ENCODE results near the gene HECTD1. TPM values are rescaled to one million over a fixed set of nuclear protein-coding genes. Genes with fewer than 3 reads are reported as not detected.

The HECTD1 gene
- total RNA-seq, 1 donor, result 246 TPM

DNA sequence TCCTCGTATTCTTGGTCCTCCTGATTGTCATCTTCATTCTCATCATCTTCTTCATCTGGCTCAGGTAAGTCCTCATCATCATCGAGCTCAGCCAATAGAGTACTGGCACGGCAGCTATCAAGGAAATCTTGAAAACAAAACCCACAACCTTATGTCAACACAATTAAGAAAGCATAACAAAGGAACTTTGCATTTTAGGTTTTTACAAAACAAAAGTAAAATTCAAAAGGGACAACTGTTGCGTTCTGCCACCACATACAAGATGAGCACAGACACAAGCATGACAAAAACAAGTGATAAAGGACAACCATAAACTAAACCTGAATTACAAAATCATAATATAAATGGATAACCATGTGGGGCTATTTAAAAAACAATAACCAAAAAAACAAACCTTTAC, 84.7 kb downstream of the HECTD1 start:
- Histone ChIP-seq H3K27me3 (ENCODE audit: insufficient read depth, low read length) (no peaks in the 10 kb centered on the region), H2AFZ (ENCODE audit: low read length) (no peak overlapping the region), H3K36me3 (ENCODE audit: insufficient read depth, low read length) (peaks cover 68% of the 10 kb centered on the region), H3K4me2 (ENCODE audit: insufficient read depth, low read length) (no peak overlapping the region), H3K9me3 (ENCODE audit: low read depth, low read length) (no peaks in the 10 kb centered on the region), H3K4me3 (ENCODE audit: insufficient read depth, low read length) (no peak overlapping the region), H3K27ac (ENCODE audit: low read depth, low read length) (no peak overlapping the region), H3K4me1 (ENCODE audit: insufficient read depth, low read length) (no peaks in the 10 kb centered on the region), H4K20me1 (ENCODE audit: insufficient read depth, low read length) (no peaks in the 10 kb centered on the region), H3K79me2 (ENCODE audit: insufficient read depth, low read length) (peaks cover 2% of the 10 kb centered on the region)
- no peak for DNase-seq (ENCODE audit: insufficient read length, low spot score, missing footprints)
- TF ChIP-seq, protein P1, sequence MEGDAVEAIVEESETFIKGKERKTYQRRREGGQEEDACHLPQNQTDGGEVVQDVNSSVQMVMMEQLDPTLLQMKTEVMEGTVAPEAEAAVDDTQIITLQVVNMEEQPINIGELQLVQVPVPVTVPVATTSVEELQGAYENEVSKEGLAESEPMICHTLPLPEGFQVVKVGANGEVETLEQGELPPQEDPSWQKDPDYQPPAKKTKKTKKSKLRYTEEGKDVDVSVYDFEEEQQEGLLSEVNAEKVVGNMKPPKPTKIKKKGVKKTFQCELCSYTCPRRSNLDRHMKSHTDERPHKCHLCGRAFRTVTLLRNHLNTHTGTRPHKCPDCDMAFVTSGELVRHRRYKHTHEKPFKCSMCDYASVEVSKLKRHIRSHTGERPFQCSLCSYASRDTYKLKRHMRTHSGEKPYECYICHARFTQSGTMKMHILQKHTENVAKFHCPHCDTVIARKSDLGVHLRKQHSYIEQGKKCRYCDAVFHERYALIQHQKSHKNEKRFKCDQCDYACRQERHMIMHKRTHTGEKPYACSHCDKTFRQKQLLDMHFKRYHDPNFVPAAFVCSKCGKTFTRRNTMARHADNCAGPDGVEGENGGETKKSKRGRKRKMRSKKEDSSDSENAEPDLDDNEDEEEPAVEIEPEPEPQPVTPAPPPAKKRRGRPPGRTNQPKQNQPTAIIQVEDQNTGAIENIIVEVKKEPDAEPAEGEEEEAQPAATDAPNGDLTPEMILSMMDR (IDR thresholded peaks at IDR 0.05; ENCODE audit: extremely low read depth, low read depth, low read length), result no peak

DNA sequence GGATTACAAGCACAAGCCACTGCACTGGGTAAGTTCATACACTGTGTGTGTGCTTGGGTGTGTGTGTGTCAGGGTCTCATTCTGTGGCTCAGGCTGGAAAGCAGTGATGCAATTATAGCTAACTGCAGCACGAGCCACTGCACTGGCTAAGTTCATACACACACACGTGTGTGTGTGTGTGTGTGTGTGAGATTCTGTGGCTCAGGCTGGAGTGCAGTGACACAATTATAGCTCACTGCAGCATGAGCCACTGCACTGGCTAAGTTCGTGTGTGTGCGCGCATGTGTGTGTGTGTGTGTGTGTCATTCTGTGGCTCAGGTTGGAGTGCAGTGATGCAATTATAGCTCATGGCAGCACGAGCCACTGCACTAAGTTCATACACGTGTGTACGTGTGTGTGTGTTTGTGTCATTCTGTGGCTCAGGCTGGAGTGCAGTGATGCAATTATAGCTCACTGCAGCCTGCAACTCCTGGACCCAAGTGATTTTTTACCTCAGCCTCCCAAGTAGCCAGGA, 85.4 kb downstream of the HECTD1 start:
- Histone ChIP-seq H3K36me3 (ENCODE audit: insufficient read depth, low read length) (peaks cover 67% of the 10 kb centered on the region), H3K4me3 (ENCODE audit: insufficient read depth, low read length) (no peak overlapping the region), H3K27ac (ENCODE audit: low read depth, low read length) (no peak overlapping the region), H3K9me3 (ENCODE audit: low read depth, low read length) (no peaks in the 10 kb centered on the region), H2AFZ (ENCODE audit: low read length) (no peak overlapping the region), H3K27me3 (ENCODE audit: insufficient read depth, low read length) (no peaks in the 10 kb centered on the region), H3K4me1 (ENCODE audit: insufficient read depth, low read length) (no peaks in the 10 kb centered on the region), H4K20me1 (ENCODE audit: insufficient read depth, low read length) (no peaks in the 10 kb centered on the region), H3K79me2 (ENCODE audit: insufficient read depth, low read length) (peaks cover 2% of the 10 kb centered on the region), H3K4me2 (ENCODE audit: insufficient read depth, low read length) (no peak overlapping the region)
- TF ChIP-seq, protein P1 (IDR thresholded peaks at IDR 0.05; ENCODE audit: extremely low read depth, low read depth, low read length), result no peak
- no peak for DNase-seq (ENCODE audit: insufficient read length, low spot score, missing footprints)

DNA sequence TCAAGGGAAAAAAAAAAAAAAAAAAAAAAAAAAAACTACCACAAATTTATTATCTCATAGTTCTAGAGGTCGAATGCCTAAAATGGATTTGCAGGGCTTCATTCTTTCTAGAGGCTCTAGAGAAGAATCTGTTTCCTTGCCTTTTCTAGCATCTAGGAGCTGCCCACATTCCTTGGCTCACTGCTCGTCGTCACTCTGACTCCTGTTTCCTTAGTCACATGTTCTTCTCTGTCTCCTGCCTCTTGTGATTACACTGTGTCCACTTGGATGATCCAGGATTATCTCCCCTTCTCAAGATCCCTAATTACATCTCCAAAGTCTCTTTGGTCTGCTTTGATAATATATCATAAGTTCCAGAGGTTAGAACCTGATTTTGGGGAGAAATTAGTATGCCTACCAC, 88.7 kb downstream of the HECTD1 start:
- peaks cover 2% of the 10 kb centered on the region for H3K79me2 ChIP-seq (ENCODE audit: insufficient read depth, low read length)
- peak overlapping the region; percentile 7 for H3K27ac ChIP-seq (ENCODE audit: low read depth, low read length)
- TF ChIP-seq, protein P1 (IDR thresholded peaks at IDR 0.05; ENCODE audit: extremely low read depth, low read depth, low read length), result no peak
- no peak for DNase-seq (ENCODE audit: insufficient read length, low spot score, missing footprints)
- peaks cover 88% of the 10 kb centered on the region for H3K36me3 ChIP-seq (ENCODE audit: insufficient read depth, low read length)
- no peak overlapping the region for H2AFZ ChIP-seq (ENCODE audit: low read length)
- no peaks in the 10 kb centered on the region for H3K27me3 ChIP-seq (ENCODE audit: insufficient read depth, low read length)
- no peak overlapping the region for H3K4me3 ChIP-seq (ENCODE audit: insufficient read depth, low read length)
- H3K9me3 ChIP-seq (ENCODE audit: low read depth, low read length), result no peaks in the 10 kb centered on the region
- H4K20me1 ChIP-seq (ENCODE audit: insufficient read depth, low read length), result no peaks in the 10 kb centered on the region
- H3K4me2 ChIP-seq (ENCODE audit: insufficient read depth, low read length), result no peak overlapping the region
- H3K4me1 ChIP-seq (ENCODE audit: insufficient read depth, low read length), result no peaks in the 10 kb centered on the region

DNA sequence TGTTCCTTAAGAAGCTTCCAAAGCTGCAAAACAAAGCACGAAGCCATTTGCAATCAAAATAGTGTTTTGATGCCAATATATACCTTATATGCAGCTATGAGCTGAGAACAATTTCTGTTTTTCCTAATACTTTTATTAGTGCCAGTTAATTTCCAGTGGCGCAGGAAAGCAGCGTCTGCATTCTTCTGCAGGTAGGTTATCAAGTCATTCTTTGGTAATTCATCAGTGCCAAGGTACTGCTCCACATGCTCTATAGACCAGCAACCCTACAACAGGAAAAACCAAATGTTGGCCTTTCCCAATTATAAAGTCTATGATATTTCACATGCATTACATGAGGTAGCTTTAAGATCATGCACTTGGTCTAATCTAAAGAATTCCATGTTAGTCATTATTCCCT, 93.8 kb downstream of the HECTD1 start:
- H3K36me3 ChIP-seq (ENCODE audit: insufficient read depth, low read length), result peaks cover 75% of the 10 kb centered on the region
- no peak for DNase-seq (ENCODE audit: insufficient read length, low spot score, missing footprints)
- H3K9me3 ChIP-seq (ENCODE audit: low read depth, low read length), result no peaks in the 10 kb centered on the region
- TF ChIP-seq, protein P1 (IDR thresholded peaks at IDR 0.05; ENCODE audit: extremely low read depth, low read depth, low read length), result no peak
- H3K27ac ChIP-seq (ENCODE audit: low read depth, low read length), result no peak overlapping the region
- H3K79me2 ChIP-seq (ENCODE audit: insufficient read depth, low read length), result no peaks in the 10 kb centered on the region
- no peaks in the 10 kb centered on the region for H3K4me1 ChIP-seq (ENCODE audit: insufficient read depth, low read length)
- no peaks in the 10 kb centered on the region for H3K27me3 ChIP-seq (ENCODE audit: insufficient read depth, low read length)
- no peaks in the 10 kb centered on the region for H4K20me1 ChIP-seq (ENCODE audit: insufficient read depth, low read length)
- no peak overlapping the region for H3K4me2 ChIP-seq (ENCODE audit: insufficient read depth, low read length)
- H3K4me3 ChIP-seq (ENCODE audit: insufficient read depth, low read length), result no peak overlapping the region
- H2AFZ ChIP-seq (ENCODE audit: low read length), result no peak overlapping the region

All from osteoblast (primary cell).